HEK293 (cell line): Measurements from ENCODE around the gene NOP56.

Experiments used
- CTCF ChIA-PET: fragments of 350-600 bp; formaldehyde crosslinking; extraction: SDS; loops from one replicate; lab custom pipeline; 2021; ENCODE audit warnings: antibody characterized with exemption; lab: Yijun Ruan, JAX
- POLR2A ChIA-PET: fragments of 300-600 bp; formaldehyde crosslinking; extraction: SDS; loops from one replicate; lab custom pipeline; 2020; ENCODE audit warnings: antibody characterized with exemption, inconsistent platforms; lab: Yijun Ruan, JAX
- H3K27ac ChIP-seq: fragments of 200-500 bp; sonication (Bioruptor generic); 2 replicates; pipeline ENCODE4 v1.5.1; 2014; ENCODE audit warnings: low read depth, low read length, control low read depth, inconsistent platforms; ENCODE audit errors: extremely low read depth
- H3K36me3 ChIP-seq, 2 experiments: fragments of 200-500 bp in 1 of 2; sonication (Bioruptor generic) in 1 of 2; 1 replicate in 1 of 2; 2 replicates in 1 of 2; pipeline ENCODE4 v1.5.1; 2014 to 2017; ENCODE audit warnings: inconsistent platforms in 2 of 2, low read length in 2 of 2; ENCODE audit not compliant: control insufficient read depth in 2 of 2, insufficient read depth in 1 of 2
- H3K4me1 ChIP-seq: fragments of 200-500 bp; sonication (Bioruptor generic); 2 replicates; pipeline ENCODE4 v1.5.1; 2014; ENCODE audit warnings: mild to moderate bottlenecking, low read length, inconsistent platforms; ENCODE audit not compliant: control insufficient read depth, insufficient read depth
- H3K4me3 ChIP-seq: 2 replicates; pipeline ENCODE4 v1.5.1; 2011; ENCODE audit warnings: low read depth, mild to moderate bottlenecking, control low read depth, low read length, moderate library complexity
- H3K9me3 ChIP-seq: fragments of 200-500 bp; sonication (Bioruptor generic); 2 replicates; pipeline ENCODE4 v1.5.1; 2014; ENCODE audit warnings: low read depth, low read length, inconsistent platforms; ENCODE audit not compliant: control insufficient read depth, insufficient read depth
- EGR2 ChIP-seq: fragments of 450-650 bp; formaldehyde crosslinking; IDR thresholded peaks from 2 replicates; pipeline ENCODE4 v1.5.1; 2016; ENCODE audit warnings: low read depth, missing biosample characterization, missing genetic modification characterization
- GLIS1 ChIP-seq: fragments of 450-650 bp; formaldehyde crosslinking; IDR thresholded peaks from 2 replicates; pipeline ENCODE4 v1.5.1; 2016; ENCODE audit warnings: missing biosample characterization, missing genetic modification characterization
- HOXD13 ChIP-seq: sonication (generic); formaldehyde crosslinking; IDR thresholded peaks from 2 replicates; pipeline ENCODE4 v1.8.0; 2022; ENCODE audit warnings: missing genetic modification reagents, borderline replicate concordance
- KLF8 ChIP-seq: fragments of 450-650 bp; formaldehyde crosslinking; IDR thresholded peaks from 2 replicates; pipeline ENCODE4 v1.5.1; 2016; ENCODE audit warnings: missing biosample characterization, missing genetic modification characterization
- PATZ1 ChIP-seq: fragments of 450-650 bp; formaldehyde crosslinking; IDR thresholded peaks from 2 replicates; pipeline ENCODE4 v1.5.1; 2016; ENCODE audit warnings: missing biosample characterization, missing genetic modification characterization
- ZEB2 ChIP-seq: fragments of 450-650 bp; formaldehyde crosslinking; IDR thresholded peaks from 2 replicates; pipeline ENCODE4 v1.5.1; 2016; ENCODE audit warnings: missing biosample characterization, missing genetic modification characterization
- ZFHX2 ChIP-seq: fragments of 450-650 bp; formaldehyde crosslinking; conservative IDR thresholded peaks from 2 replicates; pipeline ENCODE4 v1.5.1; 2016; ENCODE audit warnings: missing biosample characterization, missing genetic modification characterization
- ZFP69B ChIP-seq: fragments of 450-650 bp; formaldehyde crosslinking; IDR thresholded peaks from 2 replicates; pipeline ENCODE4 v1.5.1; 2016; ENCODE audit warnings: missing biosample characterization, missing genetic modification characterization
- ZIC2 ChIP-seq: fragments of 450-650 bp; formaldehyde crosslinking; IDR thresholded peaks from 2 replicates; pipeline ENCODE4 v1.5.1; 2016; ENCODE audit warnings: missing biosample characterization, missing genetic modification characterization
- ZNF175 ChIP-seq: fragments of 450-650 bp; formaldehyde crosslinking; IDR thresholded peaks from 2 replicates; pipeline ENCODE4 v1.5.1; 2016; ENCODE audit warnings: missing biosample characterization, missing genetic modification characterization
- ZNF37A ChIP-seq: fragments of 450-650 bp; IDR thresholded peaks from 2 replicates; pipeline ENCODE4 v1.5.1; 2018; ENCODE audit warnings: missing biosample characterization, missing genetic modification characterization
- ZNF626 ChIP-seq: fragments of 450-650 bp; sonication (Bioruptor Pico); formaldehyde crosslinking; IDR thresholded peaks from 2 replicates; pipeline ENCODE4 v1.5.1; 2018; ENCODE audit warnings: missing biosample characterization, missing genetic modification characterization, inconsistent platforms
- TF ChIP-seq, protein P1 (sequence below): fragments of 450-650 bp; formaldehyde crosslinking; IDR thresholded peaks from 2 replicates; pipeline ENCODE4 v1.5.1; 2016; ENCODE audit warnings: missing biosample characterization, missing genetic modification characterization
- TF ChIP-seq, protein P2 (sequence below): fragments of 450-650 bp; formaldehyde crosslinking; IDR thresholded peaks from 2 replicates; pipeline ENCODE4 v1.5.1; 2017; ENCODE audit warnings: missing biosample characterization, missing genetic modification characterization

The NOP56 gene

GRCh38 chr20:2698912-2699311 is 46.5 kb downstream of the NOP56 start:
- Histone ChIP-seq H3K36me3 (peaks cover 0 to 3% of the 10 kb centered on the region in 2 experiments; a peak in 1 of 3 replicates), H3K4me3 (no peak overlapping the region), H3K9me3 (no peaks in the 10 kb centered on the region), H3K4me1 (peaks cover 10% of the 10 kb centered on the region), H3K27ac (no peak overlapping the region)
- CTCF ChIA-PET, result interaction anchor here (1.3 kb wide), 1 partner anchor 45 kb away, joined by 4 read pairs; no protein-coding TSS in a partner anchor
- POLR2A ChIA-PET, result interaction anchor here (1.0 kb wide), 1 partner anchor 47 kb away, joined by 3 read pairs; no protein-coding TSS in a partner anchor
- no peak for TF ChIP-seq ZNF175
- TF ChIP-seq HOXD13, result no peak

- ChIA-PET POLR2A (interaction anchor here (1.0 kb wide), 1 partner anchor 48 kb away, joined by 3 read pairs; no protein-coding TSS in a partner anchor), CTCF (interaction anchor here (1.8 kb wide), 1 partner anchor 11 kb away, joined by 10 read pairs; no protein-coding TSS in a partner anchor)
- Histone ChIP-seq H3K9me3 (no peaks in the 10 kb centered on the region), H3K36me3 (peaks cover 0 to 3% of the 10 kb centered on the region in 2 experiments; a peak in 1 of 3 replicates), H3K4me1 (peaks cover 2% of the 10 kb centered on the region; the same call in 1 of the 2 replicates), H3K27ac (no peak overlapping the region), H3K4me3 (no peak overlapping the region)
- peak; percentile 96 for TF ChIP-seq ZNF37A (tag by site-specific recombination)
- no peak for TF ChIP-seq KLF8 (tag by site-specific recombination)
- TF ChIP-seq, protein P1, sequence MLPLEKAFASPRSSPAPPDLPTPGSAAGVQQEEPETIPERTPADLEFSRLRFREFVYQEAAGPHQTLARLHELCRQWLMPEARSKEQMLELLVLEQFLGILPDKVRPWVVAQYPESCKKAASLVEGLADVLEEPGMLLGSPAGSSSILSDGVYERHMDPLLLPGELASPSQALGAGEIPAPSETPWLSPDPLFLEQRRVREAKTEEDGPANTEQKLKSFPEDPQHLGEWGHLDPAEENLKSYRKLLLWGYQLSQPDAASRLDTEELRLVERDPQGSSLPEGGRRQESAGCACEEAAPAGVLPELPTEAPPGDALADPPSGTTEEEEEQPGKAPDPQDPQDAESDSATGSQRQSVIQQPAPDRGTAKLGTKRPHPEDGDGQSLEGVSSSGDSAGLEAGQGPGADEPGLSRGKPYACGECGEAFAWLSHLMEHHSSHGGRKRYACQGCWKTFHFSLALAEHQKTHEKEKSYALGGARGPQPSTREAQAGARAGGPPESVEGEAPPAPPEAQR (tag by site-specific recombination), result no peak
- no peak for TF ChIP-seq PATZ1 (tag by site-specific recombination)
- no peak for TF ChIP-seq ZFP69B
- no peak for TF ChIP-seq ZEB2 (tag by site-specific recombination)
Measured at GRCh38 chr20:2699775-2700413, 47.5 kb downstream of the NOP56 start.

- no peaks in the 10 kb centered on the region for H3K4me1 ChIP-seq
- ChIA-PET CTCF (interaction anchor here (0.5 to 1.8 kb wide), 5 partner anchors 10 to 189 kb away, joined by 3 to 10 read pairs (median 6); no protein-coding TSS in a partner anchor), POLR2A (interaction anchor here (0.6 kb wide), 1 partner anchor 454 kb away, joined by 4 read pairs; no protein-coding TSS in a partner anchor)
- no peaks in the 10 kb centered on the region for H3K9me3 ChIP-seq
- TF ChIP-seq ZNF626 (tag by site-specific recombination) (no peak), EGR2 (tag by site-specific recombination) (0 out of 2 replicates have a peak, but pooled peaks have one; percentile 14), ZFHX2 (tag by site-specific recombination) (0 out of 2 replicates have a peak, but pooled peaks have one; percentile 5), GLIS1 (tag by site-specific recombination) (peak; percentile 23; the same call in 1 of the 2 replicates), ZIC2 (tag by site-specific recombination) (peak; percentile 60)
- TF ChIP-seq, protein P2, sequence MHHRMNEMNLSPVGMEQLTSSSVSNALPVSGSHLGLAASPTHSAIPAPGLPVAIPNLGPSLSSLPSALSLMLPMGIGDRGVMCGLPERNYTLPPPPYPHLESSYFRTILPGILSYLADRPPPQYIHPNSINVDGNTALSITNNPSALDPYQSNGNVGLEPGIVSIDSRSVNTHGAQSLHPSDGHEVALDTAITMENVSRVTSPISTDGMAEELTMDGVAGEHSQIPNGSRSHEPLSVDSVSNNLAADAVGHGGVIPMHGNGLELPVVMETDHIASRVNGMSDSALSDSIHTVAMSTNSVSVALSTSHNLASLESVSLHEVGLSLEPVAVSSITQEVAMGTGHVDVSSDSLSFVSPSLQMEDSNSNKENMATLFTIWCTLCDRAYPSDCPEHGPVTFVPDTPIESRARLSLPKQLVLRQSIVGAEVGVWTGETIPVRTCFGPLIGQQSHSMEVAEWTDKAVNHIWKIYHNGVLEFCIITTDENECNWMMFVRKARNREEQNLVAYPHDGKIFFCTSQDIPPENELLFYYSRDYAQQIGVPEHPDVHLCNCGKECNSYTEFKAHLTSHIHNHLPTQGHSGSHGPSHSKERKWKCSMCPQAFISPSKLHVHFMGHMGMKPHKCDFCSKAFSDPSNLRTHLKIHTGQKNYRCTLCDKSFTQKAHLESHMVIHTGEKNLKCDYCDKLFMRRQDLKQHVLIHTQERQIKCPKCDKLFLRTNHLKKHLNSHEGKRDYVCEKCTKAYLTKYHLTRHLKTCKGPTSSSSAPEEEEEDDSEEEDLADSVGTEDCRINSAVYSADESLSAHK (tag by site-specific recombination), result no peak
- H3K36me3 ChIP-seq, result peaks cover 0 to 3% of the 10 kb centered on the region in 2 experiments; a peak in 1 of 3 replicates
- H3K27ac ChIP-seq, result no peak overlapping the region
- no peak overlapping the region for H3K4me3 ChIP-seq
Measured at GRCh38 chr20:2700913-2701620, 48.6 kb downstream of the NOP56 start.
